ENCODE data around the gene TOR4A. TPM values are rescaled to one million over a fixed set of nuclear protein-coding genes. Genes with fewer than 3 reads are reported as not detected.

The TOR4A gene
- total RNA-seq, 1 donor from 2014 or later = 16.3 TPM

GRCh38 chr9:137302118-137302448 is 24.6 kb downstream of the TOR4A start, which contains the start of gene NRARP:
TSS of gene NRARP (minus strand) at chr9:137302271. CDS start at chr9:137301928, 343 bp downstream.
- peak; percentile 91 for DNase-seq
- no peak for TF ChIP-seq CTCF (IDR thresholded peaks at IDR 0.05; ENCODE audit: borderline replicate concordance)
- Histone ChIP-seq H3K36me3 (no peaks in the 10 kb centered on the region), H3K4me1 (peaks cover 90% of the 10 kb centered on the region), H3K9me3 (replicated peaks) (no peaks in the 10 kb centered on the region), H3K4me3 (peak within 1 kb of the TSS; percentile 80), H3K27me3 (ENCODE audit: low read depth) (peaks cover 56% of the 10 kb centered on the region), H3K27ac (replicated peaks) (peak within 1 kb of the TSS; percentile 92)
- intact Hi-C loops (cut with micrococcal nuclease) = no loop called here

GRCh38 chr9:137302449-137303150 is 25.1 kb downstream of the TOR4A start:
- Histone ChIP-seq H3K4me1 (peaks cover 90% of the 10 kb centered on the region), H3K36me3 (no peaks in the 10 kb centered on the region), H3K27me3 (ENCODE audit: low read depth) (peaks cover 57% of the 10 kb centered on the region), H3K27ac (replicated peaks) (peak overlapping the region; percentile 91), H3K9me3 (replicated peaks) (no peaks in the 10 kb centered on the region), H3K4me3 (peak overlapping the region; percentile 80)
- peak; percentile 18 for DNase-seq
- TF ChIP-seq CTCF (IDR thresholded peaks at IDR 0.05; ENCODE audit: borderline replicate concordance) = peak; percentile 66
- intact Hi-C loops (cut with micrococcal nuclease) = no loop called here

- Histone ChIP-seq H3K36me3 (no peaks in the 10 kb centered on the region), H3K9me3 (replicated peaks) (no peaks in the 10 kb centered on the region), H3K27me3 (ENCODE audit: low read depth) (peaks cover 57% of the 10 kb centered on the region), H3K4me3 (peak overlapping the region; percentile 80), H3K27ac (replicated peaks) (peak overlapping the region; percentile 91), H3K4me1 (peaks cover 84% of the 10 kb centered on the region)
- peak; percentile 15 for DNase-seq
- intact Hi-C loops (cut with micrococcal nuclease) = no loop called here
- TF ChIP-seq CTCF (IDR thresholded peaks at IDR 0.05; ENCODE audit: borderline replicate concordance) = no peak
Measured at GRCh38 chr9:137303151-137303892, 25.8 kb downstream of the TOR4A start.

GRCh38 chr9:137303893-137304382 is 26.4 kb downstream of the TOR4A start:
- H3K9me3 ChIP-seq (replicated peaks) = no peaks in the 10 kb centered on the region
- peak overlapping the region; percentile 91 for H3K27ac ChIP-seq (replicated peaks)
- peaks cover 79% of the 10 kb centered on the region for H3K4me1 ChIP-seq
- no peak for DNase-seq
- peak overlapping the region; percentile 80 for H3K4me3 ChIP-seq
- peaks cover 52% of the 10 kb centered on the region for H3K27me3 ChIP-seq (ENCODE audit: low read depth)
- no peaks in the 10 kb centered on the region for H3K36me3 ChIP-seq
- intact Hi-C loops (cut with micrococcal nuclease) = no loop called here
- no peak for TF ChIP-seq CTCF (IDR thresholded peaks at IDR 0.05; ENCODE audit: borderline replicate concordance)

GRCh38 chr9:137304383-137305059 is 27.0 kb downstream of the TOR4A start:
- intact Hi-C loops (cut with micrococcal nuclease) = no loop called here
- Histone ChIP-seq H3K36me3 (no peaks in the 10 kb centered on the region), H3K27me3 (ENCODE audit: low read depth) (peaks cover 47% of the 10 kb centered on the region), H3K27ac (replicated peaks) (peak overlapping the region; percentile 91), H3K4me1 (peaks cover 73% of the 10 kb centered on the region), H3K4me3 (peak overlapping the region; percentile 55), H3K9me3 (replicated peaks) (no peaks in the 10 kb centered on the region)
- peak; percentile 15 for DNase-seq
- TF ChIP-seq CTCF (IDR thresholded peaks at IDR 0.05; ENCODE audit: borderline replicate concordance) = no peak
